GM12878 (cell line): ENCODE measurements around the gene CACUL1. TPM values are rescaled to one million over a fixed set of nuclear protein-coding genes. Genes with fewer than 3 reads are reported as not detected.

Experiments used
- ATAC-seq: fragments of 200-7000 bp; cut with Tn5 transposase; 3 replicates; pipeline ENCODE4 v1.9.1; 2020; ENCODE audit warnings: mild to moderate bottlenecking, moderate library complexity
- BruUV-seq: library from RNA; stranded (reverse); fragments of 400-500 nt; replicated peaks from 2 replicates; lab custom pipeline; 2021; lab: Mats Ljungman, UMichigan
- CTCF ChIA-PET: fragments of 300-600 bp; sonication (Branson Sonifier 250); formaldehyde crosslinking; extraction: SDS; loops from one replicate; lab custom pipeline; 2021; ENCODE audit warnings: inconsistent platforms; lab: Yijun Ruan, JAX
- POLR2A ChIA-PET: fragments of 350-600 bp; formaldehyde crosslinking; extraction: SDS; loops from one replicate; lab custom pipeline; 2021; ENCODE audit warnings: inconsistent platforms; lab: Charles Lee
- RAD21 ChIA-PET: fragments of 300-600 bp; sonication (Branson Sonifier 250); formaldehyde crosslinking; loops from one replicate; lab custom pipeline; 2023; ENCODE audit warnings: antibody characterized with exemption; ENCODE audit not compliant: unreplicated experiment; lab: Charles Lee
- SMC1A ChIA-PET: fragments of 300-600 bp; sonication (Branson Sonifier 250); formaldehyde crosslinking; loops from one replicate; lab custom pipeline; 2023; ENCODE audit not compliant: unreplicated experiment, uncharacterized antibody; lab: Charles Lee
- DNase-seq: peaks from one replicate; pipeline ENCODE4 v3.0.0-alpha.2; 2011; ENCODE audit warnings: low read depth, low spot score
- FAIRE-seq: peaks from 3 replicates; lab custom pipeline; 2011; peaks lifted over from hg19 to GRCh38; lab: Jason Lieb, UNC
- H2AFZ ChIP-seq: 2 replicates; pipeline ENCODE4 v1.6.0; 2011; ENCODE audit warnings: low read depth, low read length, control low read depth; ENCODE audit not compliant: control insufficient read depth
- H3K27ac ChIP-seq: 2 replicates; pipeline ENCODE4 v1.5.1; 2011; ENCODE audit warnings: control low read depth; ENCODE audit not compliant: control insufficient read depth, insufficient read depth
- H3K27me3 ChIP-seq, 2 experiments: replicated peaks in 1 of 2; 2 replicates each; pipeline versions ENCODE4 v1.6.0 to v1.6.1; 2011; ENCODE audit warnings: low read length in 1 of 2; ENCODE audit not compliant: control insufficient read depth in 2 of 2, insufficient read depth in 2 of 2
- H3K36me3 ChIP-seq, 2 experiments: 2 replicates each; pipeline ENCODE4 v1.5.1; 2011; ENCODE audit warnings: low read length in 1 of 2; ENCODE audit not compliant: control insufficient read depth in 2 of 2, insufficient read depth in 2 of 2
- H3K4me1 ChIP-seq: 2 replicates; pipeline ENCODE4 v1.6.1; 2011; ENCODE audit warnings: mild to moderate bottlenecking, low read length, moderate library complexity, mixed read lengths; ENCODE audit not compliant: control insufficient read depth, insufficient read depth
- H3K4me2 ChIP-seq: 2 replicates; pipeline ENCODE4 v1.6.0; 2011; ENCODE audit warnings: control low read depth; ENCODE audit not compliant: control insufficient read depth, insufficient read depth
- H3K4me3 ChIP-seq: fragments of 200-600 bp; sonication (generic); 2 replicates; pipeline ENCODE4 v1.5.1; 2016
- H3K79me2 ChIP-seq: 2 replicates; pipeline ENCODE4 v1.6.0; 2011; ENCODE audit warnings: low read length; ENCODE audit not compliant: control insufficient read depth, insufficient read depth
- H3K9ac ChIP-seq: 2 replicates; pipeline ENCODE4 v1.8.0; 2011; ENCODE audit warnings: low read length, control low read depth, mixed read lengths; ENCODE audit not compliant: control insufficient read depth, insufficient read depth
- H3K9me3 ChIP-seq: replicated peaks from 3 replicates; pipeline ENCODE4 v1.5.1; 2011; ENCODE audit warnings: mild to moderate bottlenecking, low read length; ENCODE audit not compliant: control insufficient read depth, insufficient read depth
- H4K20me1 ChIP-seq: 2 replicates; pipeline ENCODE4 v1.6.0; 2011; ENCODE audit not compliant: control insufficient read depth, insufficient read depth
- BCLAF1 ChIP-seq: fragments of 450-650 bp; IDR thresholded peaks from 2 replicates; pipeline ENCODE4 v1.6.1; 2017; ENCODE audit warnings: antibody characterized with exemption, mild to moderate bottlenecking, moderate library complexity
- FOXK2 ChIP-seq: fragments of 450-650 bp; IDR thresholded peaks from 2 replicates; pipeline ENCODE4 v1.6.1; 2017; ENCODE audit warnings: mild to moderate bottlenecking, moderate library complexity
- NBN ChIP-seq: fragments of 450-650 bp; IDR thresholded peaks from 2 replicates; pipeline ENCODE4 v1.6.1; 2016
- RBBP5 ChIP-seq: fragments of 200-600 bp; sonication (generic); conservative IDR thresholded peaks from 2 replicates; pipeline ENCODE4 v1.6.1; 2016
- TARDBP ChIP-seq: IDR thresholded peaks from 2 replicates; pipeline ENCODE4 v1.6.1; 2016; ENCODE audit warnings: borderline replicate concordance
- TCF12 ChIP-seq: IDR thresholded peaks from 2 replicates; pipeline ENCODE4 v1.6.1; 2011; ENCODE audit warnings: low read depth, mild to moderate bottlenecking, low read length
- ZNF217 ChIP-seq: fragments of 450-650 bp; IDR thresholded peaks from 2 replicates; pipeline ENCODE4 v1.6.1; 2017; ENCODE audit warnings: antibody characterized with exemption, mild to moderate bottlenecking
- ZNF274 ChIP-seq: IDR thresholded peaks from one replicate; pipeline ENCODE4 v1.8.0; 2011; ENCODE audit not compliant: insufficient read length, insufficient read depth
- WGBS: methylation state at CpG from one replicate; pipeline ENCODE4 v1.1.6; 2016; ENCODE audit warnings: low lambda C conversion rate; ENCODE audit not compliant: insufficient replicate concordance, insufficient coverage; ENCODE audit errors: missing lambda C conversion rate; 5-methylcytosine and 5-hydroxymethylcytosine counted together
- in situ Hi-C: fragments of 300-500 bp; cut with MboI; formaldehyde crosslinking; loops from 9 replicates; pipeline ENCODE4 v1.14.3; 2018; ENCODE audit warnings: mixed read lengths
- intact Hi-C: fragments of 100-400 bp; cut with micrococcal nuclease; formaldehyde crosslinking; loops from one replicate; pipeline ENCODE4 v1.14.2; 2022; ENCODE audit not compliant: unreplicated experiment
- polyA plus RNA-seq, 11 experiments: library from polyadenylated mRNA; depleted of rRNA in 4 of 11; unstranded in 6 of 11; stranded (reverse) in 5 of 11; fragments of >200 nt; fragmentation: Nextera tagmentation in 4 of 11; fragmentation: Illumina TruSeq in 1 of 11; extraction: Ambion mirVana in 4 of 11; extraction: Trizol in 1 of 11; gene quantifications; 1 replicate in 1 of 11; 2 replicates in 10 of 11; pipeline versions ENCODE4 v1.2.1 to v1.2.3, GENCODE V29; 2011 to 2016; ENCODE audit warnings: inconsistent platforms in 2 of 11, missing spikeins in 2 of 11, low read depth in 1 of 11
- total RNA-seq, 4 experiments: library from RNA; depleted of rRNA in 3 of 4; stranded (reverse); fragments of >200 nt in 3 of 4; fragmentation: Illumina TruSeq in 1 of 4; extraction: Trizol in 1 of 4; gene quantifications; 2 replicates each; pipeline versions ENCODE4 v1.2.1 to v1.2.3, GENCODE V29; 2013 to 2021
- TF ChIP-seq, protein P1 (sequence below): IDR thresholded peaks from 2 replicates; pipeline ENCODE4 v1.6.1; 2011; ENCODE audit warnings: borderline replicate concordance, low read depth, mild to moderate bottlenecking, moderate library complexity, low read length; ENCODE audit not compliant: insufficient read depth, poor library complexity, severe bottlenecking

CACUL1 gene
- total and polyA plus RNA-seq, 10 of the 15 experiments (the other 5 are each of a cell fraction or from before 2014, with no cell fraction given) = 7.4 to 23.2 (median 13.0) TPM

GRCh38 chr10:118764195-118764594 lies 9.4 kb upstream of the CACUL1 start:
- RAD21 ChIA-PET = no interaction called here
- DNase-seq (no peak), ATAC-seq (no peak), FAIRE-seq (no peak)
- no peak for TF ChIP-seq ZNF217
- TF ChIP-seq ZNF274 = no peak
- no peak for TF ChIP-seq TARDBP
- no peak for TF ChIP-seq TCF12
- no peak for TF ChIP-seq FOXK2
- TF ChIP-seq, protein P1, sequence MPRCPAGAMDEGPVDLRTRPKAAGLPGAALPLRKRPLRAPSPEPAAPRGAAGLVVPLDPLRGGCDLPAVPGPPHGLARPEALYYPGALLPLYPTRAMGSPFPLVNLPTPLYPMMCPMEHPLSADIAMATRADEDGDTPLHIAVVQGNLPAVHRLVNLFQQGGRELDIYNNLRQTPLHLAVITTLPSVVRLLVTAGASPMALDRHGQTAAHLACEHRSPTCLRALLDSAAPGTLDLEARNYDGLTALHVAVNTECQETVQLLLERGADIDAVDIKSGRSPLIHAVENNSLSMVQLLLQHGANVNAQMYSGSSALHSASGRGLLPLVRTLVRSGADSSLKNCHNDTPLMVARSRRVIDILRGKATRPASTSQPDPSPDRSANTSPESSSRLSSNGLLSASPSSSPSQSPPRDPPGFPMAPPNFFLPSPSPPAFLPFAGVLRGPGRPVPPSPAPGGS = no peak
- Histone ChIP-seq H3K27me3 (no peaks in the 10 kb centered on the region), H3K79me2 (no peaks in the 10 kb centered on the region), H2AFZ (no peak overlapping the region), H3K4me2 (no peak overlapping the region), H3K9me3 (no peaks in the 10 kb centered on the region), H3K9ac (no peak overlapping the region), H3K27ac (no peak overlapping the region), H3K4me3 (no peak overlapping the region), H4K20me1 (no peaks in the 10 kb centered on the region), H3K36me3 (no peaks in the 10 kb centered on the region), H3K4me1 (no peaks in the 10 kb centered on the region)
- SMC1A ChIA-PET = no interaction called here
- no TSS peak for BruUV-seq
- in situ Hi-C loops (no loop called here), intact Hi-C loops (no loop called here)
- WGBS = 44% methylated on average over 4 of the region's 4 CpGs
- CTCF ChIA-PET = no interaction called here
- POLR2A ChIA-PET = no interaction called here

- RAD21 ChIA-PET = no interaction called here
- no peak for FAIRE-seq
- WGBS = 55% methylated on average over 3 of the region's 3 CpGs
Measured at GRCh38 chr10:118763202-118763988, 8.6 kb upstream of the CACUL1 start.

More at GRCh38 chr10:118763202-118763988, 8.6 kb upstream of the CACUL1 start:
- BruUV-seq = no TSS peak
- DNase-seq (no peak), ATAC-seq (no peak)
- TF ChIP-seq BCLAF1 (no peak), RBBP5 (no peak), ZNF217 (no peak), NBN (no peak)
- ChIA-PET SMC1A (no interaction called here), POLR2A (interaction anchor here (0.5 kb wide), 1 partner anchor 54 kb away, joined by 3 read pairs; no protein-coding TSS in a partner anchor), CTCF (no interaction called here)
- H3K36me3 ChIP-seq = no peaks in the 10 kb centered on the region
- intact Hi-C loops = no loop called here
- H3K4me1 ChIP-seq = no peaks in the 10 kb centered on the region
- H3K27ac ChIP-seq = no peak overlapping the region
- H4K20me1 ChIP-seq = no peaks in the 10 kb centered on the region
- no peaks in the 10 kb centered on the region for H3K27me3 ChIP-seq
- H2AFZ ChIP-seq = no peak overlapping the region
- no peaks in the 10 kb centered on the region for H3K9me3 ChIP-seq
- no peak overlapping the region for H3K4me3 ChIP-seq
- H3K9ac ChIP-seq = no peak overlapping the region
- H3K79me2 ChIP-seq = no peaks in the 10 kb centered on the region
- H3K4me2 ChIP-seq = no peak overlapping the region
- in situ Hi-C loops = no loop called here
